ENCODE results near the gene HOXA6.

DNA sequence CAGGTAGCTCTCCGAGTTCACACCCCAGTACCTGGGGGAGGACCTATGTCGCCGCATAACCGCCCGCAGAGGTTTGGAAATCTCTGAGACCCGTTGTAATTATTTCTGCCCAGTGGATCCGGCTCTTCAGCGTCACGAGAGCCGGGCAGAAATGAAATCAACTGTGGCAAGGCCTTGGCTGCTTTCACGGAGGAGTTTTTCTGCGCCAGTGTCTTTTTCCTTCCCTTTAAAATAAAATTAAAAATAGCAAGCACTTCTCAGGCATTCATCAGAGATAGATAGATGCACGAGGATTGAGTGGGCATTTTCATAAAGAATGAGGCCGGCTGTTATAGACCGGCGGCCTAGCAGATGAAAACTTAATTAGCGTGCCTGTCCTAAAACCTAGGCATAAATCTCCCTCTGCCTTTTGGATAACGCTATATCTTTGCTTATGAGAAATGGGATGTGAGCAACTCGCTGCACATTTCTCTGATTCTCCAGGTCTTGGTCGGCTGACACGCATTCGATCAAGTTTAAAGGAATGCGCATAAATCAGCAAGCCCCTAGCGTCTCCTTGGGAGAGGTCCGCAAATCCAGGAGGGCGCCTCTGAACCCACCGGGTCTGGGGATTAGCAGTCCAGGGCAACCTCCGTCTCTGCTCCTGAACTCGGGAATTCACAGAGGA lies 45.9 kb upstream of the HOXA6 start:
- TF ChIP-seq POLR2A (IDR thresholded peaks at IDR 0.05; ENCODE audit: low read depth) (no peak), POLR2AphosphoS5 (IDR thresholded peaks at IDR 0.05) (no peak), EP300 (IDR thresholded peaks at IDR 0.05) (no peak)
- TF ChIP-seq, protein P1, sequence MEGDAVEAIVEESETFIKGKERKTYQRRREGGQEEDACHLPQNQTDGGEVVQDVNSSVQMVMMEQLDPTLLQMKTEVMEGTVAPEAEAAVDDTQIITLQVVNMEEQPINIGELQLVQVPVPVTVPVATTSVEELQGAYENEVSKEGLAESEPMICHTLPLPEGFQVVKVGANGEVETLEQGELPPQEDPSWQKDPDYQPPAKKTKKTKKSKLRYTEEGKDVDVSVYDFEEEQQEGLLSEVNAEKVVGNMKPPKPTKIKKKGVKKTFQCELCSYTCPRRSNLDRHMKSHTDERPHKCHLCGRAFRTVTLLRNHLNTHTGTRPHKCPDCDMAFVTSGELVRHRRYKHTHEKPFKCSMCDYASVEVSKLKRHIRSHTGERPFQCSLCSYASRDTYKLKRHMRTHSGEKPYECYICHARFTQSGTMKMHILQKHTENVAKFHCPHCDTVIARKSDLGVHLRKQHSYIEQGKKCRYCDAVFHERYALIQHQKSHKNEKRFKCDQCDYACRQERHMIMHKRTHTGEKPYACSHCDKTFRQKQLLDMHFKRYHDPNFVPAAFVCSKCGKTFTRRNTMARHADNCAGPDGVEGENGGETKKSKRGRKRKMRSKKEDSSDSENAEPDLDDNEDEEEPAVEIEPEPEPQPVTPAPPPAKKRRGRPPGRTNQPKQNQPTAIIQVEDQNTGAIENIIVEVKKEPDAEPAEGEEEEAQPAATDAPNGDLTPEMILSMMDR (IDR thresholded peaks at IDR 0.05): no peak

All from esophagus muscularis mucosa (tissue), 4 donors.